Parathyroid adenoma (tissue), 2 donors: ENCODE data around the gene EPS15.

Source experiments
- H2AFZ ChIP-seq: fragments of 300-600 bp; sonication (generic); one replicate; pipeline ENCODE4 v1.7.0; 2017; ENCODE audit warnings: antibody characterized with exemption, mild to moderate bottlenecking
- H3K27ac ChIP-seq: fragments of 300-600 bp; sonication (generic); one replicate; pipeline ENCODE4 v1.7.0; 2017
- H3K27me3 ChIP-seq: fragments of 300-600 bp; sonication (generic); one replicate; pipeline ENCODE4 v1.7.0; 2017; ENCODE audit warnings: low read length; ENCODE audit not compliant: control insufficient read depth, insufficient read depth
- H3K36me3 ChIP-seq: fragments of 300-600 bp; sonication (generic); one replicate; pipeline ENCODE4 v1.7.0; 2017; ENCODE audit warnings: low read length; ENCODE audit not compliant: control insufficient read depth, insufficient read depth
- H3K4me1 ChIP-seq: fragments of 300-600 bp; sonication (generic); one replicate; pipeline ENCODE4 v1.7.0; 2017; ENCODE audit warnings: control low read depth
- H3K4me2 ChIP-seq: fragments of 300-600 bp; sonication (generic); one replicate; pipeline ENCODE4 v1.7.0; 2017; ENCODE audit warnings: low read length
- H3K4me3 ChIP-seq: fragments of 300-600 bp; sonication (generic); one replicate; pipeline ENCODE4 v1.7.0; 2017; ENCODE audit warnings: low read depth, low read length
- H3K79me2 ChIP-seq: fragments of 300-600 bp; sonication (generic); one replicate; pipeline ENCODE4 v1.7.0; 2017; ENCODE audit warnings: control low read depth
- H3K9ac ChIP-seq: fragments of 300-600 bp; sonication (generic); one replicate; pipeline ENCODE4 v1.7.0; 2017; ENCODE audit warnings: mild to moderate bottlenecking
- H3K9me3 ChIP-seq: fragments of 300-600 bp; sonication (generic); one replicate; pipeline ENCODE4 v1.7.0; 2017; ENCODE audit warnings: low read length; ENCODE audit not compliant: control insufficient read depth
- TF ChIP-seq, protein P1 (sequence below): fragments of 300-600 bp; sonication (generic); IDR thresholded peaks from one replicate; pipeline ENCODE4 v1.7.0; 2017; ENCODE audit warnings: antibody characterized with exemption, mild to moderate bottlenecking
- donor health status: primary hyperparathyroidism.

The EPS15 gene

GRCh38 chr1:51313268-51313852, 205.7 kb downstream of the EPS15 start:
- H3K9ac ChIP-seq = no peak overlapping the region
- no peaks in the 10 kb centered on the region for H3K4me1 ChIP-seq
- no peaks in the 10 kb centered on the region for H3K9me3 ChIP-seq
- H2AFZ ChIP-seq = no peak overlapping the region
- H3K4me3 ChIP-seq = no peak overlapping the region
- no peaks in the 10 kb centered on the region for H3K79me2 ChIP-seq
- H3K36me3 ChIP-seq = no peaks in the 10 kb centered on the region
- TF ChIP-seq, protein P1, sequence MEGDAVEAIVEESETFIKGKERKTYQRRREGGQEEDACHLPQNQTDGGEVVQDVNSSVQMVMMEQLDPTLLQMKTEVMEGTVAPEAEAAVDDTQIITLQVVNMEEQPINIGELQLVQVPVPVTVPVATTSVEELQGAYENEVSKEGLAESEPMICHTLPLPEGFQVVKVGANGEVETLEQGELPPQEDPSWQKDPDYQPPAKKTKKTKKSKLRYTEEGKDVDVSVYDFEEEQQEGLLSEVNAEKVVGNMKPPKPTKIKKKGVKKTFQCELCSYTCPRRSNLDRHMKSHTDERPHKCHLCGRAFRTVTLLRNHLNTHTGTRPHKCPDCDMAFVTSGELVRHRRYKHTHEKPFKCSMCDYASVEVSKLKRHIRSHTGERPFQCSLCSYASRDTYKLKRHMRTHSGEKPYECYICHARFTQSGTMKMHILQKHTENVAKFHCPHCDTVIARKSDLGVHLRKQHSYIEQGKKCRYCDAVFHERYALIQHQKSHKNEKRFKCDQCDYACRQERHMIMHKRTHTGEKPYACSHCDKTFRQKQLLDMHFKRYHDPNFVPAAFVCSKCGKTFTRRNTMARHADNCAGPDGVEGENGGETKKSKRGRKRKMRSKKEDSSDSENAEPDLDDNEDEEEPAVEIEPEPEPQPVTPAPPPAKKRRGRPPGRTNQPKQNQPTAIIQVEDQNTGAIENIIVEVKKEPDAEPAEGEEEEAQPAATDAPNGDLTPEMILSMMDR = no peak
- H3K27ac ChIP-seq = no peak overlapping the region
- no peaks in the 10 kb centered on the region for H3K27me3 ChIP-seq
- no peak overlapping the region for H3K4me2 ChIP-seq

- Histone ChIP-seq H3K27ac (no peak overlapping the region), H3K9me3 (no peaks in the 10 kb centered on the region)
These were observed 206.3 kb downstream of the EPS15 start for GRCh38 chr1:51312718-51313117.

GRCh38 chr1:51311826-51312225, 207.2 kb downstream of the EPS15 start:
- no peak overlapping the region for H3K9ac ChIP-seq
- H3K27me3 ChIP-seq = no peaks in the 10 kb centered on the region
- H3K4me1 ChIP-seq = no peaks in the 10 kb centered on the region
- no peak overlapping the region for H2AFZ ChIP-seq
- no peak overlapping the region for H3K4me2 ChIP-seq
- H3K4me3 ChIP-seq = no peak overlapping the region
- no peaks in the 10 kb centered on the region for H3K9me3 ChIP-seq
- TF ChIP-seq, protein P1 = no peak
- H3K79me2 ChIP-seq = no peaks in the 10 kb centered on the region
- H3K27ac ChIP-seq = no peak overlapping the region
- no peaks in the 10 kb centered on the region for H3K36me3 ChIP-seq

More at GRCh38 chr1:51312718-51313117, 206.3 kb downstream of the EPS15 start:
- Histone ChIP-seq H3K36me3 (no peaks in the 10 kb centered on the region), H3K4me2 (no peak overlapping the region), H3K4me3 (no peak overlapping the region), H3K4me1 (no peaks in the 10 kb centered on the region), H3K27me3 (no peaks in the 10 kb centered on the region), H3K79me2 (no peaks in the 10 kb centered on the region), H3K9ac (no peak overlapping the region), H2AFZ (no peak overlapping the region)
- TF ChIP-seq, protein P1 = no peak

DNA sequence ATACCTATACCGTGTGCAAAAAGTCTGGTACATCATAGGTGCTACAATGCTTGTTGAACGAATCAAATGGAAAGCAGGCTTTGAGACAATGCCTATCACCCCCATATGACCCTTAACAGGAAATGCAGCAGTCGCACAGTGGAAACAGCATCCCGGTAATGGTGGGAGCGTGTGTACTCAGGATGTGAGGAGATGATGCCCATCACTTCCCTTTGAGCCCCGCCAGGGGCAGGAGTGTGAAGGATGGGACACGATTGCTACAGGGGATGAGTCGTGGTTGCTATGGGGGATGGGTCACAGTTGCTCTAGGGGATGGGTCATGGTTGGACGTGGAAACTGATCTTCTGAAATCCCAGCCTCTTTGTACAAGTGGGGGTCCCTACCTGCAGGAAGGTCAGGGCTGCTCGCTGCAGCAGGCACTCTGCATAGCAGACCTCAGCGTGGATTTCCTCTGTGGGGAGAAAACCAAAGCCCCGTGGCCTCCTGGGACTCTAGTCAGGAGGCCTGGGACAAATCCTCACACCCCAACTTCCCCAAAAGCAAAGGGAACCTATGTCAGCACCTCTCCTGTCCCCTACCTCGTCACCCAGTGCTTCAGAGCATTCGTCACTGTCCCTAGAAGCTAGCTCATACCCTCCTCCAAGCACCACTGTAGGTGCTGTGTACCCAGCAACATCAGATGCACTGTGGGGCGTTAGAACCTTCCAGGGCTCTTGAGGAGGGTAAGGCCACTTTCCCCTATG, 208.0 kb downstream of the EPS15 start:
- Histone ChIP-seq H3K4me3 (no peak overlapping the region), H3K79me2 (no peaks in the 10 kb centered on the region), H3K27me3 (no peaks in the 10 kb centered on the region), H3K9me3 (no peaks in the 10 kb centered on the region), H3K9ac (no peak overlapping the region), H3K4me1 (no peaks in the 10 kb centered on the region), H3K4me2 (no peak overlapping the region), H2AFZ (no peak overlapping the region), H3K36me3 (no peaks in the 10 kb centered on the region), H3K27ac (no peak overlapping the region)
- TF ChIP-seq, protein P1 = no peak
